Smooth muscle cell of the brain vasculature (primary cell): ENCODE data around the gene INHBE.
A peak's percentile ranks its signal among the peaks of the same experiment; 100 is the strongest.

Experiments used
- DNase-seq: peaks from one replicate; pipeline ENCODE4 v3.0.0-alpha.2; 2012; ENCODE audit warnings: low read depth, low spot score

INHBE gene

DNA sequence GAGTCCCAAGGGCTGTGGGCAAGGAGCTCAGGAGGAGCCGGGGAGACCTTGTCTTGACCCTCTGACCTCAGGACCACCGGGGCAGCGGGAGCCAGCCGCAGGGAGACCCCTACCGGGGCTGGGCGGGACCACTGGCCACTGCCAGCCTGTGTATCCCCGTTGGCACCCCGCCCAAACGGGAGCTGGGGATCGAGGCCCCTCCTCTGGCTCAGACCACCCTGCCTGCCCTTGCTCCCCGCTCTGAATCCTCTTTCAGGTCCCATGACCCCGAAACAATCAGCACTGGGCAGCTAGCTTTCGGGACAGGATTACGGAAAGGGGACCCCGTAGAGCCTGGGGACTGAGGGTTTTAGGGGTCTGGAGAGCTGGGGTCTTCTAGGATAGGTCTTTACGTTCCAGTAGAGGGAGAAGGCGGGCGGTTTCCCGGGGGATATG is 5.8 kb downstream of the INHBE start:
- no peak for DNase-seq

DNA sequence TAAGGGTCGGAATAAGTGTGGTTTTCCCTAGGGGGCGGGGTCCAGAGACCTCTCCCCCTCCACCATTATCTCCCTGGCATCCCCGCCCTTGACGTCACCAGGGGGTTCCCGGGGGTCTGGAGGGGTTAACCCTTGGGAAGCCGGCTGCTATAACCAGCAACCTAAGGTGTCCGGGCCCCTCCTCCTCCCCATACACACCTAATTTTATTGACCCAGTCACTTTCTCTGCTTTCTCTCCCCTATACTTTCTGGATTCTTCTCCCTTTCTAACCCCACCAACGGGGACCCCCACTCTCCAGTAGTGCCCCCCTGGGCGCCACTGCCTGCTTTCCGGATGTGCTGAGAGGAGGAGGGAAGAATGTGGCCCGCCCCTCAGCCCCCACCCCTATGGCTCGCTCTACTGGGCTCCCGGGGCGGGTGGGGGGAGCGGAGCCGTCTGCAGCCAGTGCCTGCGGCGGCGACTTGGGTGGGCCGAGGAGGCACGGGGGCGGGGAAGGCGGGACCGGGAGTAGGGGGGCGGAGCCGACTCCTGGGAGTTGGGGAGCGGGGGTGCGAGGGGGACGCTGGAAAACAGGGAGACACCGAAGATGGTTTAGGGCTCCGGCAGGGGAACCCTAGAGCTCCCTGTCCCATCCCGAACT is 6.3 kb downstream of the INHBE start:
- no peak for DNase-seq

DNA sequence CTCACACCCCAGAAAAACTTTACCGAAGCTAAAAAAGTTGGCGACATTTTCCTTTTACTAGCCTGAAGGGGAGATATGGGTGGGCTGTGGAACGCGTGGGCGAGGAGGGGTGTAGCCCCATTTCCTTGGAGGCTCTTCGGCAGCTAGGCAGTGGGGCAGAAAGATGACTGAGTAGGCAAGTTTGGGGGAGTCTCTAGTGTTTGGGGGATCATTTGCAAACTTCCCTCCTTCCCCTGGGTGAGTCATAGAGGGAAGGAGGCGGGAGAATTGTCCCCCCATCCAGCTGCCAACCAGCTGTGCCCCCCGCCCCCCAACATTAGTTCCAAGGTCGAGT is 6.8 kb downstream of the INHBE start:
- DNase-seq: no peak

DNA sequence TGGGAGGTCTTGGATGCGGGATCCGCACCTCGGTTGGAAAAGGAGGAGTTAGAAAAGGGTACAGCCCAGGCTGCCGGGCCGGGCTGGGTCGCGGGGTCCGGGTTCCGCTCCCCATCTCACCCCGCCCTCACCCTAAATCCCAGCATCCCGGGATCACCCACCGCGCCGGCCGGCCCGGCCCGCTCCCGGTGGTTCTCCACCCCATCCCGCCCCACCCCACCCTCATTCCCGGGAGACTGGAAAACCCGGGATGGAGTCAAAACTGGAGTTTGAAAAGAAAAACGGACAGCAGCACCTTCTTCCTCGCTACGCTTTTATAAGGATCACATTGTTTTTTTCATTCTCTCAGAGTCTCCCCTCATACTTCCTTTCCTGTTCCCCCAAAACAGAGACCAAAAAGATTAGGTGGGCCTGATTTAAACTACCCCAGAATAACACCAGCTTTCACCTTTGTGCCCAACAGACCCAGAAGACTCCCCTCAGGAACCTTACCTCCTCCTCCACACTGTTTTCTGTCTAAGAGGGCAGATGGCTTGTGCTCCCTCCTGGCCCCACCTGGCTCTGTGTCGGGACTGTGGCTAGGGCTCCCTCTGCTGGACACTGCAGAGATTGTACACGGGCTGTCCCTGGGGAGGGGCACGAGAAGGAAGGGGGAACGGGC is 7.3 kb downstream of the INHBE start:
- peak; percentile 65 for DNase-seq

DNA sequence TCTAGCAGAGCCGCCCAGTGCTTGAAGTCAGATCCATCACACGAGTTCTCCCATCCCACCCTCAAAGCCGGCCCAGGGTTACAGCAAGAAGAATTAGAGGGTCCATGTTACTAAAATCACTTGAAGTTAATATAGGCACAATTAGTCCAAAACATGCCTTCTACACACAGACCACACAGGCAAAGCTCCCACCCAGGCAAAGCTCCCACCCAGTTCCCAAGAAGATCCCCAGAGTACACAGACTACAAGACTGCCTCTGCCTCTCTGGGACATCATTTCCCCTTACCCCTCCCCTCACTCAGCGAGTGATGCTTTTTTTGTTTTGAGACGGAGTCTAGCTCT is 7.8 kb downstream of the INHBE start:
- DNase-seq: no peak

DNA sequence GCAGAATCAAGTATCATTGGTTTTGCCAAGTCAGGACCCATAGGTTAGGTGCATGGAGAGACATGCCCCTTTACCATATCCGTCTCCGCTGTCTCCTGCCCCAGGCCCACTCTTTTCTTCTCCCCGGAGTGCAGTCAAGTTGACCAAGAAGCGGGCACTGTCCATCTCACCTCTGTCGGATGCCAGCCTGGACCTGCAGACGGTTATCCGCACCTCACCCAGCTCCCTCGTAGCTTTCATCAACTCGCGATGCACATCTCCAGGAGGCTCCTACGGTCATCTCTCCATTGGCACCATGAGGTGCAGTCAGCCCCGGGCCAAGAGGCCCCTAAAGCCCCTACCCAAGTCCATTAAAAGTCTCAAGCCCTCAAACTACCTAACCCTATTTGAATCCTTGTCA is 9.5 kb downstream of the INHBE start:
- DNase-seq: no peak

DNA sequence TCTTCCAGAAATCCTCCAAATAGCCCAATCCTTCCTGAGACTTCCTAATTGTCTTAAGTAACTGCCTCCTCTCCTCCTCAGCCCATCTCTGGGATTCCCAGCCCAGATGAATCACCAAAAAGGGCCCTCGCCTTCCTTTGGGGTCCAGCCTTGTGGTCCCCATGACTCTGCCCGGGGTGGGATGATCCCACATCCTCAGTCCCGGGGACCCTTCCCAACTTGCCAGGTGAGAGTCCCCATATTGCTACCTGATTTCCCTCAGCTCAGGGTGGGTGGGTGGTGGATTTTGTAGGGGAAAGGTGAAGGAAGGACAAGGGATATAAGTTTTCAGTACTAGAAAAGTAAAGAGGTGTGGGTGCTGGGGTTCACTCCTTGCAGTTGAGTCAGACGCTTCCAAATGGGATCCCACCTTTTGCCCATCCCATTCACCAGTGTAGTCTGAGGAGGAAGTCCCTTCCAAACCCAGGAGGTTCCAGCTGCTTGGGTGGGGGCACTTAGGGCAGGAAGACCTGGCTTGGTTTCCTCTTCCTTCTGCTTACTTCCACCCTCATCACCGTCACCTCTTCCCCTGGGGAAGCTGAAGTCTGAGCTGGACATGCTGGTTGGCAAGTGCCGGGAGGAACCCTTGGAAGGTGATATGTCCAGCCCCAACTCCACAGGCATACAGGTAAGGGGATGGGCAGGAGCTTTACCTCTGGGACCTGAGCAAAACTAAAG is 10.1 kb downstream of the INHBE start:
- DNase-seq: no peak

DNA sequence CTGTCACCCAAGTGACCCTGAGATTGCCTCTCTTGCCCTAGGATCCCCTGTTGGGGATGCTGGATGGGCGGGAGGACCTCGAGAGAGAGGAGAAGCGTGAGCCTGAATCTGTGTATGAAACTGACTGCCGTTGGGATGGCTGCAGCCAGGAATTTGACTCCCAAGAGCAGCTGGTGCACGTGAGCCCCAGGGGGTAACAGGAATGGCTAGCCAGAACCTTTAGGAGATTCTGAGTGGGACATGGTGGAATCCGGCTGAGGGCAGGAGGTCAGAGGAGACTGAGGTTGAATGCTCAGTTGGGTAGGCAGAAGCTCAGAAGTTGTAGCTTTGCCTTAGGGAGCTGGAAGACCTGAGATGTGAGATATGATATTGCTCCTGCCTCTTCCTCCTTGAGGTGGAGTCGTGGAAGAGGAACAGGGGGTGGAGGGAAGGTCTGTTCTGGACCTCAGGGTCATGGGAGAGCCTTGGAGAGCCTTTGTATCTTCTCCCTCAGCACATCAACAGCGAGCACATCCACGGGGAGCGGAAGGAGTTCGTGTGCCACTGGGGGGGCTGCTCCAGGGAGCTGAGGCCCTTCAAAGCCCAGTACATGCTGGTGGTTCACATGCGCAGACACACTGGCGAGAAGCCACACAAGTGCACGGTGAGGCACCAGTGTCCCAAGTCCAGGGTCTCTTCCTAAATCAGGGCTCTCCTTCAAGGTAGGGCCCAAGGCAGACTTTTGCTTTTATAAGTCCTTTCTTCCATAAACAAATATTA is 10.8 kb downstream of the INHBE start:
- no peak for DNase-seq

DNA sequence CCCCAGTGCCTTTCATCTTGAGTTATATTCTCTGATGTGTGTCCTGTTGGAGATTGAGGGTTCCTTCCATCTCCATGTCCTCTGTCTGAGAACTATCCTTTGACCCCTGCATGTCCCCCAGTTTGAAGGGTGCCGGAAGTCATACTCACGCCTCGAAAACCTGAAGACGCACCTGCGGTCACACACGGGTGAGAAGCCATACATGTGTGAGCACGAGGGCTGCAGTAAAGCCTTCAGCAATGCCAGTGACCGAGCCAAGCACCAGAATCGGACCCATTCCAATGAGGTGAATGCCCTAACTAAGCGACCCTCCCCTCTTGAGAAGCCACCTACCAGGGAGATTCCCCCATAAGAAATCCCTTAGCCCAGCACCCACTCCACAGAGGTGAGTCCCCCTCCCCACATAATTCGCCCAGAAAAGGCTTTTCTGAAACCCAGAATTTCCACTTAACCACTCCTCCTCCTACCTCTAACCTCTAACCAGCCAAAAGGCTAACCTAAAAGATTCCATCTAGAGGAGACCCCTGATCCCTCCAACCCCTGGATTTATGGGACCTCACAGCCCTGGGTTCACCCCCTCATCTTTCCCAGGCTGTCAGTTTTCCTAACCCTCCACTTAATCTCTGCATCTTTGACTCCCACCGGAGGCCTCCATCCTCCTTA is 12.2 kb downstream of the INHBE start:
- no peak for DNase-seq

DNA sequence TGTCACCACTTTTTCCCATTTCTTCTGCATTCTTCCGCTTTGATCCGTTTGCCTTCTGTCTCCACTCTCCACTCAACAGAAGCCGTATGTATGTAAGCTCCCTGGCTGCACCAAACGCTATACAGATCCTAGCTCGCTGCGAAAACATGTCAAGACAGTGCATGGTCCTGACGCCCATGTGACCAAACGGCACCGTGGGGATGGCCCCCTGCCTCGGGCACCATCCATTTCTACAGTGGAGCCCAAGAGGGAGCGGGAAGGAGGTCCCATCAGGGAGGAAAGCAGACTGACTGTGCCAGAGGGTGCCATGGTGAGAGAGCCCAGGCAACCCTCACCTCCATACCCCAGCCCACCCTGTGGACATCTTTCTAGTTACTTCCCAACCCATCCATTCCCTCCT is 12.8 kb downstream of the INHBE start:
- DNase-seq: no peak

DNA sequence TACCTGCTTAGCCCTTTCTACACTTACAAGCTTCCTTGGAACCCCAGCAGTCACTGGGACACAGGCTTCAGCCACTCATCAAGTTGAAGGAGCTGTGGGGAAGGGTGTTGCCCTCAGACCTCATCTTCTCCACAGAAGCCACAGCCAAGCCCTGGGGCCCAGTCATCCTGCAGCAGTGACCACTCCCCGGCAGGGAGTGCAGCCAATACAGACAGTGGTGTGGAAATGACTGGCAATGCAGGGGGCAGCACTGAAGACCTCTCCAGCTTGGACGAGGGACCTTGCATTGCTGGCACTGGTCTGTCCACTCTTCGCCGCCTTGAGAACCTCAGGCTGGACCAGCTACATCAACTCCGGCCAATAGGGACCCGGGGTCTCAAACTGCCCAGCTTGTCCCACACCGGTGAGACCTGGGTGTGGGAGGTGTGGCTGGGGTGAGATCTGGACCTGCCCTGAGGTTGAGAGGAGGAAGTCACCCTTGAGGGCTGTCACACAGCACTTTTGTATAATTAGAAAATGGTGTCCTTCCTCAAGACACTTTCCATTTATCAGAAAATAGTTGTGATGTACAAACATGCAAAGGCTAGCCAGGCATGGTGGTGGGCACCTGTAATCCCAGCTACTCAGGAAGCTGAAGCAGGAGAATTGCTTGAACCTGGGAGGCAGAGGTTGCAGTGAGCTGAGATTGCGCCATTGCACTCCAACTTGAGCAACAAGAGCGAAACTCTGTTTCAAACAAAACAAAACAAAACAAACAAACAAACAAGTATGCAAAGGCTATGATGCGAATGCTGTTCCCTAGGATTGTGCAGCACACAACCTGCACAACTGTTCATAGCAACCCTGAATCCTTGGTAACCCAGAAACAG is 14.4 kb downstream of the INHBE start:
- DNase-seq: no peak

DNA sequence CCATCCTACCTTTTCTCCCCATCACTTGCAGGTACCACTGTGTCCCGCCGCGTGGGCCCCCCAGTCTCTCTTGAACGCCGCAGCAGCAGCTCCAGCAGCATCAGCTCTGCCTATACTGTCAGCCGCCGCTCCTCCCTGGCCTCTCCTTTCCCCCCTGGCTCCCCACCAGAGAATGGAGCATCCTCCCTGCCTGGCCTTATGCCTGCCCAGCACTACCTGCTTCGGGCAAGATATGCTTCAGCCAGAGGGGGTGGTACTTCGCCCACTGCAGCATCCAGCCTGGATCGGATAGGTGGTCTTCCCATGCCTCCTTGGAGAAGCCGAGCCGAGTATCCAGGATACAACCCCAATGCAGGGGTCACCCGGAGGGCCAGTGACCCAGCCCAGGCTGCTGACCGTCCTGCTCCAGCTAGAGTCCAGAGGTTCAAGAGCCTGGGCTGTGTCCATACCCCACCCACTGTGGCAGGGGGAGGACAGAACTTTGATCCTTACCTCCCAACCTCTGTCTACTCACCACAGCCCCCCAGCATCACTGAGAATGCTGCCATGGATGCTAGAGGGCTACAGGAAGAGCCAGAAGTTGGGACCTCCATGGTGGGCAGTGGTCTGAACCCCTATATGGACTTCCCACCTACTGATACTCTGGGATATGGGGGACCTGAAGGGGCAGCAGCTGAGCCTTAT is 15.3 kb downstream of the INHBE start:
- DNase-seq: no peak

DNA sequence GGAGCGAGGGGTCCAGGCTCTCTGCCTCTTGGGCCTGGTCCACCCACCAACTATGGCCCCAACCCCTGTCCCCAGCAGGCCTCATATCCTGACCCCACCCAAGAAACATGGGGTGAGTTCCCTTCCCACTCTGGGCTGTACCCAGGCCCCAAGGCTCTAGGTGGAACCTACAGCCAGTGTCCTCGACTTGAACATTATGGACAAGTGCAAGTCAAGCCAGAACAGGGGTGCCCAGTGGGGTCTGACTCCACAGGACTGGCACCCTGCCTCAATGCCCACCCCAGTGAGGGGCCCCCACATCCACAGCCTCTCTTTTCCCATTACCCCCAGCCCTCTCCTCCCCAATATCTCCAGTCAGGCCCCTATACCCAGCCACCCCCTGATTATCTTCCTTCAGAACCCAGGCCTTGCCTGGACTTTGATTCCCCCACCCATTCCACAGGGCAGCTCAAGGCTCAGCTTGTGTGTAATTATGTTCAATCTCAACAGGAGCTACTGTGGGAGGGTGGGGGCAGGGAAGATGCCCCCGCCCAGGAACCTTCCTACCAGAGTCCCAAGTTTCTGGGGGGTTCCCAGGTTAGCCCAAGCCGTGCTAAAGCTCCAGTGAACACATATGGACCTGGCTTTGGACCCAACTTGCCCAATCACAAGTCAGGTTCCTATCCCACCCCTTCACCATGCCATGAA is 16.0 kb downstream of the INHBE start:
- no peak for DNase-seq

DNA sequence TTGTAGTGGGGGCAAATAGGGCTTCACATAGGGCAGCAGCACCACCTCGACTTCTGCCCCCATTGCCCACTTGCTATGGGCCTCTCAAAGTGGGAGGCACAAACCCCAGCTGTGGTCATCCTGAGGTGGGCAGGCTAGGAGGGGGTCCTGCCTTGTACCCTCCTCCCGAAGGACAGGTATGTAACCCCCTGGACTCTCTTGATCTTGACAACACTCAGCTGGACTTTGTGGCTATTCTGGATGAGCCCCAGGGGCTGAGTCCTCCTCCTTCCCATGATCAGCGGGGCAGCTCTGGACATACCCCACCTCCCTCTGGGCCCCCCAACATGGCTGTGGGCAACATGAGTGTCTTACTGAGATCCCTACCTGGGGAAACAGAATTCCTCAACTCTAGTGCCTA is 16.6 kb downstream of the INHBE start:
- no peak for DNase-seq

DNA sequence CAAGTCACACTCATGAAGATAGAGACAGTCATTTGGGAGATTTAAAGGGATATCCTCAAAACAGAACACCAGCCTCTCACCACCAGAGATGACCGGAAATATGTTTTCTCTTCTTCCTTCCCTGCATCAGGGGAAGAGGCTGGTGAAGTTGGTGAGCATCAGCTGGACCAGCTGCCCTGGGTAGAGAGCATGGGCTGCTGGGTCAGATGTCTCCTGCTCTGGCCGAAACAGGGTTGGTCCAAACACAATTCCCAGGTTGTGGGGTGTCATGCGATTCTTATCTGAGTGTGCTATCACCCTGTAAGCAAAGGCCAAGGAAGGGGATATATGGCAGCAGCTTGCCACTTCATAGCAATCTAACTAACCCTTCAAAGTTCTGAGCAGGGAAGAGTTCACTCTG is 17.3 kb downstream of the INHBE start:
- no peak for DNase-seq

DNA sequence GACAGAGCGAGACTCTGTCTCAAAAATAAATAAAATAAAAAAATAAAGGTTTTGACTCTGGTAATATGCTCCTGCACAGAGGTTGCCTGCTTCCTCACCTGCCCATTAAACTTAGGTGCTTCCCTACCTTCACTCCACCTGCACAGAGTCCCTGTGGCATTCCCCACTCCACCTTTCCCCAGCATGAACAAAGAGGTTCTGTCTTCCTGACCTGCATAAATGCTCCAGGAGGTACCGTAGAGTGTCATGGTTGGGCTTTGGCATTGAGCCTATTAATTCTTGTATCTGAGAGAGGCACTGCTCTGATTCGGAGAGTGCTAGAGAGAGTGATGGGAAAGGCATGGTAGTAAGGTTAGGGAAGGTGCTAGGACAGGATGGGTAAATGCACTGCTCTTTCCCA is 18.3 kb downstream of the INHBE start:
- DNase-seq: no peak

DNA sequence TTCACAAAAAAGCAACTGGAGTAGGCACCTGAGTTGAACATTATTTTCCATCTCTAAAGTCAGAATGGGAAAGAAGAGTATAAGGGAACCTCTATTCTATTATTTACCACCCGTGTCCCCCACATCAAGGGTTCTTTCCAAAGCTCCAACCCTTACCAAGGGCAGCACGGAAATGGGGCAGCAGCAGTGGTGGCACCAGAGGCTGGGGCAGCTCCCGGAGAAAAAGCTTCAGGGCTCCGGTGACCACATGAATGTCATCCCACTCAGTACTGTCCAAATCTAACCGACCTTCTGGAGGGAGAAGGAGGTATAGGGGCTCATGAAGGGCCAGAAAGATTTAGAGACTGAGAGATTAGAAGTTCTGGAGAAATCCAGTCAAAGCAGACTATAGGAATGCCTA is 18.8 kb downstream of the INHBE start:
- DNase-seq: no peak

DNA sequence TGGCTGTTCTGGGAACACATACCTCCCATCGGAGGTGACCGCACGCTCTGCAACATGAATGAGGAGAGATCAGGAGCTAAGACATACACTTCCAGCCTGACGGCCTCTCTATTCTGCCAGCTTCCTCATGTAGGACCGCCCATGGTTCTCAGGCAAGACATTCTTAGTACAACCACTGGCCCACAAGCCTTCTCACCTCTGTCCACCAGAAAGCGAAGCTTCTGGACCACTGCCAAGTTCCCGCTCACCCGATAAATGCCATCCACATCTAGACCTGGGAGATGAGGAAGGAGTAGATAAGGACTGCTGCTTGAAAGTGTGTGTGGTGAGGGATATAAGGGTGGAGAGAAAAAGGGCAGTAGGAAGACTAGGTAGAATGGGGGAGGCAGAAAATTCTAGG is 19.3 kb downstream of the INHBE start:
- no peak for DNase-seq

DNA sequence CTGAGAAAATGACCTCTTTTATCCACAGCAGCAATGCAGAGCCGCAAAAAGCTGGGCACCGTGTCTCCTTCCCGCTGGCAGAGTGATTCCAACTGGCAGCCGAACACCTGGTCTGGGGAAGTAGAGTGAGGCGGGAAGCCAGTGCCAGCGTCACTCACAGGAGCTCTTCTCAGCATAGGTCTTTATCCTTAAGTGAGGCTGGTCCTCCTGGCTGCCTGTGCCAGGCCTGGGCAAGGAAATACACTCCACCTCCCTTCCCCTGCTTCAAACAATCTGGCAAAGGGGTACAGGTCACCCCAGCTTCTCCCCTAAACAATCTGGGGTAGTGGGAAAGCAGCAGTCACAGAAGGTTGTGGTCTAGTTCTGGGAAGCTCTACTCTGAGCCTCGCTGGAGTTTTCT is 19.8 kb downstream of the INHBE start:
- DNase-seq: no peak
